ENCODE data around the gene COL25A1.

- TF ChIP-seq CTCF (IDR thresholded peaks at IDR 0.05) (no peak), POLR2A (IDR thresholded peaks at IDR 0.05) (no peak)
These were observed 513.7 kb downstream of the COL25A1 start for GRCh38 chr4:108788731-108789130.
